Stimulated activated CD4-positive, alpha-beta T cell treated with anti-CD3 and anti-CD28 coated beads, Interleukin-2, amount 100 ng/mL, for 4 hours (primary cell): ENCODE measurements around the gene KMT2C.
"Not testable (repeated sequence)": the region's sequence is repeated elsewhere in the genome, so short reads cannot be mapped to it uniquely, and the experiment has no call there.

Source experiments
- DNase-seq: peaks from one replicate; pipeline ENCODE4 v3.0.0-alpha.2; 2020; ENCODE audit warnings: low read depth

Gene KMT2C

GRCh38 chr7:152441810-152442209, 6.0 kb upstream of the KMT2C start:
- not testable (repeated sequence) for DNase-seq

DNA sequence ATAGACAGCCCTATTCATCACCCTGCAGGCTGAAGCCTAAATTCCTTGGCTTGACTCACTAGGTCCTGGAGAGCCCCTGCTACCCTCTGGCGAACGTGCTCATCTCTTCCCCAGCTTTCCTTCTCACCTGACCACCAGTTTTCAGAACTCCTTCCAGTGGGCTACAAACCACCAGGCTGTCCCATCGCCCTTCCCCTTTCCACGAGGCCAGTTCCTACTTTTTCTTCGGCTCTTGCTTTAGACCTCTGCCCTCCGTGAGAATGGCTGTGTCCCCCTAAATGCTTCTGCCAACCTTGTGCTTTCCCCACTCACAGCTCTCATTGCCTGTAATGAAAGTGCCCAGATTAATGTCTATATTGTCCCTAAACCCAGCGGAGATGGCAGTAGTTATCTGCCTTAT, 5.4 kb upstream of the KMT2C start:
- not testable (repeated sequence) for DNase-seq

DNA sequence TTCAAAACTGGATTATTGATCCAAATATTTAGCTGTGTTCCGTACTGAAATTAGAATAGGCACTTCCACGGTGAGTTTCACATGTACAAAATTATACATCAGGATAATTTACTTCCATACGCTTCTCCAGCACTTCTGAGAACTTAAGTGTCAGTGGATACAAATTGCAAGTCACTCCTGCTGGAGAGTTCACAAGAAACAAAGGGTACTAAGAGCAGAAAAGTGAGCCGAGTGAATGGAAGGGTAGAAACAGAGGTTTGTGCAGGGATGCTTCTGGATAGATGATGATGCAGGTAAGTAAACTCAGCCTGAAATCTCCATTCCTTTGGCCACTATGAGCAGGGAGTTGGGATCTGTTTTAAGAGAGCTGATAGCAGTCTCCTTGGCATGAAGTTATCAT, 2.2 kb upstream of the KMT2C start:
- DNase-seq: not testable (repeated sequence)

DNA sequence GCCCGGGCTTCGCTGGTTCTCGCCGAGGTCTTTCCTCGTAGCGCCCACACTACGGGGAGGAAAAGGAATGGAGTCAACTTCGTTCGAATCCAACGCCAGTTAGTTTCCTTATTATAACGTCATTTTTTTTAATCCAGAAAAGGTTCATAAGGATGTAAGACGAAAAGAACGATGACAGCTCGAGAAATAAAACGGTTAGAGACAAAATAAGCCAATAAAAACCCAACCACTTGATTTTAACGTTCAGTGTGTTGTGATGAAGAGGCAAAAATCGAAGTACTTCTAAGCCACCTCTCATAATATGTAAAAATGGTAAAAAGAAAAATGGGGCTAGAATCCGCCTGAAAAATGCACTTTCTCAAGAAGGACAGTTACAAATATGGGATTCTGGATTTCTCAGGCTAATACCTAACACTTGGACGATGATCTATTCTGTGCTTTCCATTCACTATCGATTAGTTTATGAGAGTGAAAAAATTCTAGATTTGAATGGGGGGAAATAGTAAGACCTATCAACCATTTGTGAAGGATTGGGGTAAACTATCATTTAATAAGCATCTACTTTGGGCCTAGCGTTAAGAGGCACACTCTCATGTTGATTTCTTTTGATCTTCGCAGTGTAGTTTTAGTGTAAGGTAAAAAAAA, 1.2 kb upstream of the KMT2C start:
- DNase-seq: not testable (repeated sequence)

DNA sequence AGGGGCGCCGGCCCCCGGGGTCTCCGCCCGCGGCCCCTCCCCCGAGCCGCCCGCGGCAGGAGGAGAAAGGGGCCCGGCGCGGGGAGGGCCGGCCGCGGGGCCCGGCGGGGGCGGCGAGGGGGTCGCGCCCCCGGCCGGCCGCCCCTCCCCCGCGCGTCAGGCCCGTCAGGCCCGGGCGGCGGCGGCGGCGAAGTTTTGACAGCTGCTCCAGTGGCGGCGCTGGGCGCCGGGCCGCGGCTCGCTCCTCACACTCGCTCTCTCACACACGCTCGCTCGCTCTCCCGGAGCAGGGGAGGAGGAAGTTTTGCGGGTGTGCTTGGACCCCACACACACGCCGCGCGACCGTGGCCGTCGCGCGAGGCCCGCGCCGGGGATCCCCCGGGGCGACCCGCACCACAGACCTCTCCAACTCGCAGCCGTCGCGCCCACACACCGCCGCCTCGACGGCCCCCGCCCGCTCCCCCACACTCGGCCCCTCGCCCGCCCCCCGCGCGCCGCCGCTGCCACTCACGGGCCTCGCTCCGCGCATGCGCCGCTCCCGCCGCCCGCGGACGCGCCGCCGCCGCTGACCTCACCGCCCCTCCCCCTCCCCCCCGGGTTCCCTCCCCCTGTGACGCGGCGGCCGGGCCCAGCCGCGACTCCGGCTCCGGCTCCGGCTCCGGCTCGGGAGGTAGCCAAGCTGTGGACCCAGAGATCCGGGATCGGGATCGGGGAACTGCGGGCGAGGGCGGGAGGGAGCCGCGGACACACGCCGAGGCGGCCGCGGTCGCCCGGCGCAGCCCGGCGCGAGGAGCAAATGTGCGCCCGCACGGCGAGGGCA, 518 bp upstream of the KMT2C start:
- peak; percentile 83 for DNase-seq

- peak; percentile 11 for DNase-seq
These were observed 1.1 kb downstream of the KMT2C start for GRCh38 chr7:152434511-152435383.

- peak; percentile 49 for DNase-seq
These were observed 1.9 kb downstream of the KMT2C start for GRCh38 chr7:152433721-152434490.

GRCh38 chr7:152432735-152433134, 3.1 kb downstream of the KMT2C start:
- not testable (repeated sequence) for DNase-seq

GRCh38 chr7:152430854-152431253, 4.9 kb downstream of the KMT2C start:
- DNase-seq: no peak

DNA sequence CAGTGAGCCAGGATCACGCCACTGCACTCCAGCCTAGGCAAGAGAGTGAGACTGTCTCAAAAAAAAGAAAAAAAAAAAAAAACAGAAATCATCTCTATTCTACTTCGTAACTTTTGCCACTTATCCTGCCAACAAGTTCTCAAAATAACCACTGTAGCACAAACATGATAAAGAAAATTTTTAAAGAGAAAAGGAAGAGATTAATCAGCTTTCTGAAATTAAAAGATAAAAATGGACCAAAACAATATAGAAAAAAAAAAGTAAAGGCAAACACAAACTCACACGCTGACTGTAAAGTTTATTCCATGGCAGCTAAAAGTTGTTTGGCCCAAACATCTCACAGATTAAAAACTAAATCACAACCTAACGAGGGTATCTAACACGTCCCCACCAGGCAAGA, 5.7 kb downstream of the KMT2C start:
- DNase-seq: not testable (repeated sequence)

- DNase-seq: peak; percentile 2
These were observed 11.3 kb downstream of the KMT2C start for GRCh38 chr7:152424348-152425108.

DNA sequence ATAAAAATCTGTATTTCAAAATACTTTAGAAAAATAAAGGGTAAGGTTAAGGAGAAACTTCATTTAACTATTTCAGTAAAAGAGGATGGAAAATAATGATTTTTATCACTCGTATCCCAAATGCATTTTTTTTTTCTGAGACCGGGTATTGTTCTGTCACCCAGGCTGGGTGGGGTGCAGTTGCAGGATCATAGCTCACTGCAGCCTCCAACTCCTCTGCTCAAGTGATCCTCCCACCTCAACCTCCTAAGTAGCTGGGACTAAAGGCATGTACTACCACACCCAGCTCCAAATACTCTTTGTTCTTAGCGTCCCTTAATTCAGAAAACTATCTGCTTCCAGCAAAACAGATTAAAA, 11.8 kb downstream of the KMT2C start:
- DNase-seq: no peak

- not testable (repeated sequence) for DNase-seq
These were observed 12.6 kb downstream of the KMT2C start for GRCh38 chr7:152423171-152423570.

DNA sequence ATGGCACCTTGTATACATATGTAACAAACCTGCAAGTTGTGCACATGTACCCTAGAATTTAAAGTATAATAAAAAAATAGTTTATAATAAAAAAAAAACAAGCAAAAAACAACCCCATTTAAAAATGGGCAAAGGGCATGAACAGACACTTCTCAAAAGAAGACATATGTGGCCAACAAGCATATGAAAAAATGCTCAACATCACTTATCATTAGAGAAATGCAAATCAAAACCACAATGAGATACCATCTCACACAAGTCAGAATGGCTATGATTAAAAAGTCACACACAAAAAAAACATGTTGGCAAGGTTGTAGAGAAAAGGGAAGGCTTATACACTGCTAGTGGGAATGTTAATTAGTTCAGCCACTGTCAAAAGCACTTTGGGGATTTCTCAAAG, 14.9 kb downstream of the KMT2C start:
- DNase-seq: not testable (repeated sequence)

DNA sequence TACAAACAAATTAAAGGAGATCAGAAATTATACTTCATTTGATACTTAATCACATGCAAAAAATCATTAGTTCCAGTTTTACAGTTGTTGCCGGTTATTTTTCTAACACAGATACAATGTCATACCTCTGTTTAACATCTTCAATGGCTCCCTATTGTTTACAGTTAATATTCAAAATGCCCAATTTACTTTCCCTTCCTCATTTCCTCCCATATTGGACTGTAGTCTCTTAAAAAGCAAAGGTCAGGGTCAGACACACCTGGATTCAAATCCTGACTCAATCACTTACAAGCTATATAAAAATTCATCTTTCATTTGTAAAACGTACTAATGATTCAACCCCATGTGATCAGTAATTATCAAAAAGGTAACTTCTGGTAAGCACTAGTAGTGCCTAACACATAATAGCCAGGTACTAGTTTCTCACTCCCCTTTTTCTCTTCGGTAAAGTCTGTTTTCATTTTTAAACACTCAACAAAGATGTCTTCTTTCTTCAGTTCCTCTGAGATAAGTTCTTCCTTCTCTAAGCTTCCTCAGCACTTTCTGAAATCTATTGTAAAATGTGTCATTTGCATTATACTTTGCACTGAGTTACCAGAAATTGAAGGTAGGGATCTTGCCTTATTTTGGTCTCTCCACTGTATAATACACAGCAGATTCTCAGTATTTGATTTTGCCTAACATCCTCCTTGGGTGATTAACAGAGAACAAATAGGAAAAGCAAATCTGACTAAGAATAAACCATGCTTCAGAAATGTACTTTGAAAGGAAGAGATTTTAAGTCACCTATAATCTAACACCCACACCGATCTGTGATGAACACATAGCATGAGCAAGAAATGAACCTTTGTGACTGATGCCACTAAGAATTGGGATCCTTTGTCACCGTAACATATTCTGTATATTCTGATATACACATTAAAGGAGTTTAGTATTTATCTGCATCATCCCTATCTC, 16.1 kb downstream of the KMT2C start:
- DNase-seq: no peak

DNA sequence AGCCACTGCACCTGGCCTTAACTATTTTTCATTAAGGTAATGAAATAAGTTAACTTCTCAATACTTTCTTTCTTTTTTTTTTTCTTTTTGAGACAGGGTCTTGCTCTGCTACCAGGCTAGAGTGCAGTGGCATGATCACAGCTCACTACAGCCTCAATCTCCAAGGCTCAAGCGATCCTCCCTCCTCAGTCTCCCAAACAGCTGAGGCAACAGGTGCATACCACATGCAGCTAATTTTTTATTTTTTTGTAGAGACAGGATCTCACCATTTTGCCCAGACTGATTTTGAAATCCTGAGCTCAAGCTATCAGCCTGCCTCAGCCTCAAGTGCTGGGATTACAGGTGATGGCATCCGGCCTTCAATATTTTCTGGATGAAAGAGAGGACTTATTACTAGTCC, 21.0 kb downstream of the KMT2C start:
- no peak for DNase-seq

DNA sequence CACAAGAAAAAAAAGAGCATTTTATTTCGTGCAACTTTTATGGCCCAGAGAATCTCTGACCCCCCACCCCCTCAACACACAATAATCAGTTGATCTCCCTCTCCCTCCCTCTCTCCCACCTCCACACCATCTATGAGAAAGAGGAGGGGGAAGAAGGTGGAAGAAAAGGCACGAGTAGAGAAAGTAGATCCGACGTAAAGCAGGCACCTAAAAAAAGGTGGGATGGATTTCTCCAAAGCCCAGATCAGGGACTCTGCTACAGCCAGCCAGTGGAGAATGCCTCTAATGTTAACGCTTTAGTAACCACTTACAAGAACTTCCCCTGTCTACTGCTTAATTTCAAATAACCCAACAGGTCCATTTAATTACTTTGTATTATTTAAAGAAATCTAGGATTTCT, 24.4 kb downstream of the KMT2C start:
- no peak for DNase-seq

- DNase-seq: no peak
These were observed 29.3 kb downstream of the KMT2C start for GRCh38 chr7:152406491-152406890.

DNA sequence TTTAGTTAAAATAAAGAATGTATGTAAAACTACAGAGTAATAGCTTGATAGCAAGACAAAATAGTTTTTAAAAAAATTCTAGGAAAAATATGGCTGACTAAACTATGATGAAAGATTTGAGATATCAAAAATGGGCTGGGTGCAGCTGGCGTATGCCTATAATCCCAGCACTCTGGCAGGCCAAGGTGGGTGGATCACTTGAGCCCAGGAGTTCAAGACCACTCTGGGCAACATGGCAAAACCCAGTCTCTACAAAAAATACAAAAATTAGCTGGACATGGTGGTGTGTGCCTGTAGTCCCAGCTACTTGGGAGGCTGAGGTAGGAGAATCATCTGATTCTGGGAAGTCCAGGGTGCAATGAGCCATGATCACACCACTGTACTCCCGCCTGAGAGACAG, 29.8 kb downstream of the KMT2C start:
- not testable (repeated sequence) for DNase-seq

DNA sequence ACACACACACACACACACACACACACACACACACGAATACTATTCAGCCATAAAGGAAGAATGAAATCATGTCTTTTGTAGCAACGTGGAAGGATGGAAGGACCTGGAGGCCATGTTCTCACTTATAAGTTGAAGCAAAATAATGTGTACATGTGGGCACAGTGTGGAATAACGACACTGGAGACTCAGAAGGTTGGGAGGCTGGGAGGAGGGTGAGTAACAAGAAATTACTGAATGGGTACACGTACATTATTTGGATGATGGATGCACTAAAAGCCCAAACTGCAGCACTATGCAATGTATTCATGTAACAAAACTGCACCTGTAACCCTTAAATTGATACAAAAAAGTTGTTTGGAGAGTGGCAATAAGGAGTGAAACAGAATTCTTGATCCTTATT, 32.1 kb downstream of the KMT2C start:
- no peak for DNase-seq
